Spleen (tissue), 7 donors: ENCODE measurements around the gene RBM38.

Source experiments
- CTCF ChIP-seq, 11 experiments: fragments of 200-600 bp in 7 of 11; fragments of 450-650 bp in 4 of 11; sonication (generic) in 4 of 11; IDR thresholded peaks in 8 of 11; conservative IDR thresholded peaks in 3 of 11; 1 replicate in 7 of 11; 2 replicates in 4 of 11; pipeline versions ENCODE4 v1.4.0 to v1.8.0; 2016 to 2021; ENCODE audit warnings: antibody characterized with exemption in 11 of 11, inconsistent platforms in 4 of 11, mild to moderate bottlenecking in 1 of 11
- POLR2A ChIP-seq, 3 donors: fragments of 450-650 bp; IDR thresholded peaks; one replicate each; pipeline ENCODE4 v1.5.1; 2017; ENCODE audit warnings: antibody characterized with exemption in 3 of 3, mild to moderate bottlenecking in 1 of 3
- POLR2AphosphoS5 ChIP-seq, 3 donors: sonication (generic); formaldehyde crosslinking; IDR thresholded peaks; one replicate each; pipeline ENCODE4 v1.5.1; 2017; ENCODE audit warnings: antibody characterized with exemption in 3 of 3
- donor health status: DM: no; HTN: no; CAD: no; lungs with moderate emphysema.
- donor health status: DM: no; HTN: no; CAD: no.
- donor health status: DM: no; HTN: no; CAD: no.

GRCh38 chr20:57405236-57406016, 14.2 kb downstream of the RBM38 start:
- TF ChIP-seq CTCF (IDR thresholded peaks at IDR 0.05 in 8 of 11, conservative IDR thresholded peaks at IDR 0.05 in 3 of 11) (no peak), POLR2A (IDR thresholded peaks at IDR 0.05) (no peak), POLR2AphosphoS5 (IDR thresholded peaks at IDR 0.05) (no peak)
